Measurements from ENCODE around the gene RBMS3. TPM values are rescaled to one million over a fixed set of nuclear protein-coding genes. Genes with fewer than 3 reads are reported as not detected.

Gene RBMS3
- total RNA-seq, 1 donor from 2014 or later = 49.0 TPM

- no peak for DNase-seq (ENCODE audit: low spot score)
- intact Hi-C loops (cut with DNase I) = no loop called here
Observed at GRCh38 chr3:29912600-29913288, 631.9 kb downstream of the RBMS3 start.

GRCh38 chr3:29914861-29915524 lies 634.1 kb downstream of the RBMS3 start:
- no peak for DNase-seq (ENCODE audit: low spot score)

GRCh38 chr3:29919571-29919970 lies 638.7 kb downstream of the RBMS3 start:
- intact Hi-C loops (cut with DNase I) = no loop called here

More at GRCh38 chr3:29914861-29915524, 634.1 kb downstream of the RBMS3 start:
- intact Hi-C loops (cut with DNase I) = no loop called here

GRCh38 chr3:29922992-29923746 lies 642.3 kb downstream of the RBMS3 start:
- no peak for DNase-seq (ENCODE audit: low spot score)
- intact Hi-C loops (cut with DNase I) = no loop called here

More at GRCh38 chr3:29919571-29919970, 638.7 kb downstream of the RBMS3 start:
- no peak for DNase-seq (ENCODE audit: low spot score)

GRCh38 chr3:29924783-29925561 lies 644.1 kb downstream of the RBMS3 start:
- intact Hi-C loops (cut with DNase I) = no loop called here
- DNase-seq (ENCODE audit: low spot score) = no peak

GRCh38 chr3:29926378-29926777 lies 645.5 kb downstream of the RBMS3 start:
- DNase-seq (ENCODE audit: low spot score) = no peak
- intact Hi-C loops (cut with DNase I) = no loop called here

- intact Hi-C loops (cut with DNase I) = no loop called here
- DNase-seq (ENCODE audit: low spot score) = no peak
Observed at GRCh38 chr3:29932696-29933325, 651.9 kb downstream of the RBMS3 start.

- intact Hi-C loops (cut with DNase I) = no loop called here
- no peak for DNase-seq (ENCODE audit: low spot score)
Observed at GRCh38 chr3:29933802-29934490, 653.1 kb downstream of the RBMS3 start.

- DNase-seq (ENCODE audit: low spot score) = no peak
- intact Hi-C loops (cut with DNase I) = no loop called here
Observed at GRCh38 chr3:29934751-29935150, 653.9 kb downstream of the RBMS3 start.

GRCh38 chr3:29936054-29936453 lies 655.2 kb downstream of the RBMS3 start:
- intact Hi-C loops (cut with DNase I) = no loop called here
- DNase-seq (ENCODE audit: low spot score) = no peak

- no peak for DNase-seq (ENCODE audit: low spot score)
- intact Hi-C loops (cut with DNase I) = no loop called here
Observed at GRCh38 chr3:29936766-29937165, 655.9 kb downstream of the RBMS3 start.

- DNase-seq (ENCODE audit: low spot score) = no peak
- intact Hi-C loops (cut with DNase I) = no loop called here
Observed at GRCh38 chr3:29937185-29937584, 656.3 kb downstream of the RBMS3 start.

- intact Hi-C loops (cut with DNase I) = no loop called here
- DNase-seq (ENCODE audit: low spot score) = no peak
Observed at GRCh38 chr3:29940759-29941323, 660.0 kb downstream of the RBMS3 start.

GRCh38 chr3:29942297-29942696 lies 661.4 kb downstream of the RBMS3 start:
- intact Hi-C loops (cut with DNase I) = no loop called here
- no peak for DNase-seq (ENCODE audit: low spot score)

- no peak for DNase-seq (ENCODE audit: low spot score)
- intact Hi-C loops (cut with DNase I) = no loop called here
Observed at GRCh38 chr3:29949131-29949530, 668.3 kb downstream of the RBMS3 start.

GRCh38 chr3:29949940-29950616 lies 669.2 kb downstream of the RBMS3 start:
- intact Hi-C loops (cut with DNase I) = no loop called here
- no peak for DNase-seq (ENCODE audit: low spot score)

GRCh38 chr3:29952431-29952830 lies 671.6 kb downstream of the RBMS3 start:
- intact Hi-C loops (cut with DNase I) = no loop called here
- DNase-seq (ENCODE audit: low spot score) = no peak

GRCh38 chr3:29955413-29955812 lies 674.5 kb downstream of the RBMS3 start:
- intact Hi-C loops (cut with DNase I) = no loop called here
- DNase-seq (ENCODE audit: low spot score) = no peak
